Mesendoderm (in vitro differentiated cells): ENCODE data around the gene SUN3.
A peak's percentile ranks its signal among the peaks of the same experiment; 100 is the strongest.

Source experiments
- DNase-seq: peaks from one replicate; pipeline ENCODE4 v3.0.0; 2013
- H2AK5ac ChIP-seq: 2 replicates; pipeline ENCODE4 v1.6.1; 2013; ENCODE audit warnings: low read length, inconsistent platforms
- H2BK120ac ChIP-seq: 2 replicates; pipeline ENCODE4 v1.6.1; 2013; ENCODE audit warnings: low read depth, mild to moderate bottlenecking, low read length, moderate library complexity, mixed read lengths
- H2BK15ac ChIP-seq: replicated peaks from 2 replicates; pipeline ENCODE4 v1.6.1; 2013; ENCODE audit warnings: low read depth, mild to moderate bottlenecking, moderate library complexity
- H2BK5ac ChIP-seq: 2 replicates; pipeline ENCODE4 v1.6.1; 2013; ENCODE audit warnings: low read length, inconsistent platforms
- H3K18ac ChIP-seq: 2 replicates; pipeline ENCODE4 v1.6.1; 2013; ENCODE audit warnings: mild to moderate bottlenecking, low read length, mixed read lengths
- H3K23ac ChIP-seq: one replicate; pipeline ENCODE4 v1.6.1; 2013; ENCODE audit warnings: low read length
- H3K27ac ChIP-seq: 2 replicates; pipeline ENCODE4 v1.5.1; 2013; ENCODE audit warnings: low read depth, mild to moderate bottlenecking, inconsistent platforms, low read length, moderate library complexity
- H3K27me3 ChIP-seq: 2 replicates; pipeline ENCODE4 v1.6.1; 2013; ENCODE audit warnings: low read length, control low read depth, mild to moderate bottlenecking, inconsistent platforms; ENCODE audit not compliant: insufficient read depth, poor library complexity
- H3K36me3 ChIP-seq: 2 replicates; pipeline ENCODE4 v1.6.1; 2013; ENCODE audit warnings: low read length, inconsistent platforms; ENCODE audit not compliant: control insufficient read depth, insufficient read depth
- H3K4ac ChIP-seq: one replicate; pipeline ENCODE4 v1.6.1; 2013; ENCODE audit warnings: low read depth, mild to moderate bottlenecking, low read length, moderate library complexity
- H3K4me1 ChIP-seq: 2 replicates; pipeline ENCODE4 v1.6.1; 2013; ENCODE audit warnings: low read depth, low read length, inconsistent platforms; ENCODE audit not compliant: control insufficient read depth
- H3K4me2 ChIP-seq: 2 replicates; pipeline ENCODE4 v1.6.1; 2013; ENCODE audit warnings: low read length
- H3K4me3 ChIP-seq: 2 replicates; pipeline ENCODE4 v1.5.1; 2013; ENCODE audit warnings: mild to moderate bottlenecking, low read length
- H3K56ac ChIP-seq: one replicate; pipeline ENCODE4 v1.6.1; 2013; ENCODE audit warnings: low read length
- H3K79me1 ChIP-seq: 2 replicates; pipeline ENCODE4 v1.6.1; 2013; ENCODE audit warnings: low read length, inconsistent platforms
- H3K79me2 ChIP-seq: 2 replicates; pipeline ENCODE4 v1.6.1; 2013; ENCODE audit warnings: mild to moderate bottlenecking, low read length; ENCODE audit not compliant: control insufficient read depth, insufficient read depth
- H3K9ac ChIP-seq: 2 replicates; pipeline ENCODE4 v1.6.1; 2013; ENCODE audit warnings: low read length, inconsistent platforms
- H4K5ac ChIP-seq: one replicate; pipeline ENCODE4 v1.6.1; 2013; ENCODE audit warnings: low read length
- H4K8ac ChIP-seq: one replicate; pipeline ENCODE4 v1.6.1; 2013; ENCODE audit warnings: low read depth, mild to moderate bottlenecking, control low read depth, low read length, moderate library complexity
- WGBS: extraction: QIAGEN DNeasy Blood & Tissue Kit; methylation state at CpG from one replicate; pipeline ENCODE4 v1.1.7; 2013; ENCODE audit warnings: low lambda C conversion rate, missing lambda C conversion rate; ENCODE audit not compliant: insufficient coverage; ENCODE audit errors: extremely low coverage; 5-methylcytosine and 5-hydroxymethylcytosine counted together

Gene SUN3

GRCh38 chr7:48038815-48039506 is 10.1 kb upstream of the SUN3 start:
- H3K27me3 ChIP-seq: peaks cover 4% of the 10 kb centered on the region
- H3K4me2 ChIP-seq: no peak overlapping the region
- H3K56ac ChIP-seq: peak overlapping the region; percentile 73
- H4K8ac ChIP-seq: no peak overlapping the region
- no peak overlapping the region for H3K4ac ChIP-seq
- H3K36me3 ChIP-seq: no peaks in the 10 kb centered on the region
- DNase-seq: peak; percentile 80
- peaks cover 10% of the 10 kb centered on the region for H3K4me1 ChIP-seq
- no peak overlapping the region for H3K23ac ChIP-seq
- no peak overlapping the region for H2BK120ac ChIP-seq
- no peak overlapping the region for H4K5ac ChIP-seq
- H3K27ac ChIP-seq: peak overlapping the region; percentile 76
- no peak overlapping the region for H3K4me3 ChIP-seq
- H2BK15ac ChIP-seq: no peak overlapping the region
- no peak overlapping the region for H3K18ac ChIP-seq
- no peaks in the 10 kb centered on the region for H3K79me1 ChIP-seq
- WGBS: no CpG with 5 or more reads among the region's 5 CpGs
- H2BK5ac ChIP-seq: peak overlapping the region; percentile 86
- no peaks in the 10 kb centered on the region for H3K79me2 ChIP-seq
- H3K9ac ChIP-seq: no peak overlapping the region
- H2AK5ac ChIP-seq: no peak overlapping the region

GRCh38 chr7:48035967-48036478 is 7.1 kb upstream of the SUN3 start:
- no peak overlapping the region for H3K23ac ChIP-seq
- no peaks in the 10 kb centered on the region for H3K36me3 ChIP-seq
- peak overlapping the region; percentile 74 for H3K56ac ChIP-seq
- no peak overlapping the region for H2BK120ac ChIP-seq
- peak overlapping the region; percentile 57 for H3K4me3 ChIP-seq
- H4K8ac ChIP-seq: no peak overlapping the region
- H3K27me3 ChIP-seq: peaks cover 4% of the 10 kb centered on the region
- H2AK5ac ChIP-seq: no peak overlapping the region
- peak overlapping the region; percentile 28 for H3K9ac ChIP-seq
- H3K18ac ChIP-seq: no peak overlapping the region
- no peak overlapping the region for H4K5ac ChIP-seq
- DNase-seq: peak; percentile 28
- H3K4me1 ChIP-seq: peaks cover 4% of the 10 kb centered on the region
- no peak overlapping the region for H3K4ac ChIP-seq
- no peaks in the 10 kb centered on the region for H3K79me1 ChIP-seq
- no peaks in the 10 kb centered on the region for H3K79me2 ChIP-seq
- H3K4me2 ChIP-seq: peak overlapping the region; percentile 97
- WGBS: no CpG with 5 or more reads among the region's 42 CpGs
- H2BK15ac ChIP-seq: no peak overlapping the region
- H3K27ac ChIP-seq: no peak overlapping the region
- no peak overlapping the region for H2BK5ac ChIP-seq

- Histone ChIP-seq H3K4me1 (peaks cover 4% of the 10 kb centered on the region), H3K79me1 (no peaks in the 10 kb centered on the region), H3K9ac (peak within 1 kb of the TSS; percentile 28), H3K18ac (no peak within 1 kb of the TSS), H3K4me2 (peak within 1 kb of the TSS; percentile 97), H3K4me3 (peak within 1 kb of the TSS; percentile 57), H3K4ac (no peak within 1 kb of the TSS), H2AK5ac (no peak within 1 kb of the TSS), H4K8ac (no peak within 1 kb of the TSS), H3K27ac (no peak within 1 kb of the TSS), H3K23ac (no peak within 1 kb of the TSS), H3K27me3 (peaks cover 4% of the 10 kb centered on the region), H4K5ac (no peak within 1 kb of the TSS), H2BK120ac (no peak within 1 kb of the TSS), H2BK5ac (no peak within 1 kb of the TSS), H3K56ac (peak within 1 kb of the TSS; percentile 74), H2BK15ac (no peak within 1 kb of the TSS), H3K36me3 (no peaks in the 10 kb centered on the region), H3K79me2 (no peaks in the 10 kb centered on the region)
- WGBS: no CpG with 5 or more reads among the region's 62 CpGs
- DNase-seq: peak; percentile 95
These were observed 6.5 kb upstream of the SUN3 start, which contains the start of gene C7orf57 for GRCh38 chr7:48035301-48035966. Gene C7orf57, plus strand, starts transcription at chr7:48035543. Its CDS starts 766 bp downstream, at chr7:48036309.

DNA sequence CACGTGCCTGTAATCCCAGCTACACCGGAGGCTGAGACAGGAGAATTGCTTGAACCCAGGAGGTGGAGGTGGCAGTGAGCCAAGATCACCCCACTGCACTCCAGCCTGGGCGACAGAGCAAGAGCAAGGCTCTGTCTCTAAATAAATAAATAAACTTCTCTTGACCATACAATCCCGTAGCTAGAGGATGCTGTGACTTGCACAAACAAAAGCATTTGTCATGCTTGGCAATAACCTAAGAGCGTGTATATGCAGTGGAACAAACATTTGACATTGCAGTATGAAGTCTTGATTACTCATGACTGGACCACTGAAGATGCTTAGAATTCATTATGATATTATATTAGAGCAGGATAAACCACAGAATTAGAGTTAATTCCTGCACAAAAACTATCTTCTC is 5.0 kb upstream of the SUN3 start:
- no peaks in the 10 kb centered on the region for H3K36me3 ChIP-seq
- WGBS: no CpG with 5 or more reads among the region's 5 CpGs
- no peak overlapping the region for H4K5ac ChIP-seq
- no peak overlapping the region for H3K9ac ChIP-seq
- H4K8ac ChIP-seq: no peak overlapping the region
- no peak for DNase-seq
- H3K27me3 ChIP-seq: peaks cover 4% of the 10 kb centered on the region
- no peaks in the 10 kb centered on the region for H3K79me2 ChIP-seq
- no peak overlapping the region for H3K56ac ChIP-seq
- no peak overlapping the region for H2BK15ac ChIP-seq
- H3K27ac ChIP-seq: no peak overlapping the region
- H3K23ac ChIP-seq: no peak overlapping the region
- no peaks in the 10 kb centered on the region for H3K79me1 ChIP-seq
- H2BK5ac ChIP-seq: no peak overlapping the region
- H2AK5ac ChIP-seq: no peak overlapping the region
- no peak overlapping the region for H3K4ac ChIP-seq
- H3K4me2 ChIP-seq: no peak overlapping the region
- H3K18ac ChIP-seq: no peak overlapping the region
- H3K4me1 ChIP-seq: no peaks in the 10 kb centered on the region
- no peak overlapping the region for H3K4me3 ChIP-seq
- H2BK120ac ChIP-seq: no peak overlapping the region

- no peaks in the 10 kb centered on the region for H3K4me1 ChIP-seq
- H3K4ac ChIP-seq: no peak overlapping the region
- H2BK5ac ChIP-seq: no peak overlapping the region
- H2BK120ac ChIP-seq: no peak overlapping the region
- H3K4me2 ChIP-seq: no peak overlapping the region
- H3K27ac ChIP-seq: no peak overlapping the region
- H2BK15ac ChIP-seq: no peak overlapping the region
- H3K56ac ChIP-seq: no peak overlapping the region
- no CpG with 5 or more reads among the region's 2 CpGs for WGBS
- H3K79me1 ChIP-seq: no peaks in the 10 kb centered on the region
- H4K5ac ChIP-seq: no peak overlapping the region
- no peak overlapping the region for H3K23ac ChIP-seq
- no peaks in the 10 kb centered on the region for H3K79me2 ChIP-seq
- no peak overlapping the region for H3K9ac ChIP-seq
- DNase-seq: no peak
- H4K8ac ChIP-seq: no peak overlapping the region
- H2AK5ac ChIP-seq: no peak overlapping the region
- H3K36me3 ChIP-seq: no peaks in the 10 kb centered on the region
- H3K18ac ChIP-seq: no peak overlapping the region
- H3K27me3 ChIP-seq: no peaks in the 10 kb centered on the region
- H3K4me3 ChIP-seq: no peak overlapping the region
These were observed 2.2 kb upstream of the SUN3 start for GRCh38 chr7:48031111-48031510.
